Peyer's patch (tissue), 4 donors: ENCODE data around the gene PTPRK. TPM values are rescaled to one million over a fixed set of nuclear protein-coding genes. Genes with fewer than 3 reads are reported as not detected.

ENCODE experiments used
- DNase-seq, 3 donors: peaks; one replicate each; pipeline ENCODE4 v3.0.0-alpha.2; 2017 to 2019
- H3K27ac ChIP-seq, 4 donors: fragments of 200-600 bp; sonication (generic); one replicate each; pipeline ENCODE4 v1.5.1; 2016 to 2019
- H3K27me3 ChIP-seq, 2 donors: fragments of 200-600 bp; sonication (generic); one replicate each; pipeline ENCODE4 v1.5.1; 2019
- H3K36me3 ChIP-seq, 3 donors: fragments of 200-600 bp; sonication (generic); one replicate each; pipeline ENCODE4 v1.5.1; 2016 to 2019
- H3K4me1 ChIP-seq, 4 donors: fragments of 200-600 bp; sonication (generic); one replicate each; pipeline ENCODE4 v1.5.1; 2016 to 2019
- H3K4me3 ChIP-seq, 4 donors: fragments of 200-600 bp; sonication (generic); 1 replicate in 3 of 4; 2 replicates in 1 of 4; pipeline ENCODE4 v1.5.1; 2016 to 2019; ENCODE audit warnings: mild to moderate bottlenecking in 1 of 4
- H3K9me3 ChIP-seq, 4 donors: fragments of 200-600 bp; sonication (generic); one replicate each; pipeline ENCODE4 v1.5.1; 2016 to 2019; ENCODE audit warnings: mild to moderate bottlenecking in 1 of 4
- CTCF ChIP-seq, 6 experiments: fragments of 450-650 bp in 4 of 6; fragments of 200-600 bp in 2 of 6; sonication (generic) in 1 of 6; IDR thresholded peaks; one replicate each; pipeline ENCODE4 v1.5.1; 2017 to 2019; ENCODE audit warnings: antibody characterized with exemption in 6 of 6, mild to moderate bottlenecking in 3 of 6, moderate library complexity in 1 of 6
- POLR2A ChIP-seq, 2 donors: fragments of 450-650 bp; IDR thresholded peaks; one replicate each; pipeline ENCODE4 v1.5.1; 2017; ENCODE audit warnings: antibody characterized with exemption in 2 of 2, mild to moderate bottlenecking in 2 of 2, moderate library complexity in 2 of 2
- total RNA-seq, 4 donors: library from RNA; depleted of rRNA; stranded (reverse); fragments of >200 nt; gene quantifications; one replicate each; pipeline ENCODE4 v1.1.0, GENCODE V29; 2016

Gene PTPRK
- total RNA-seq, 4 donors from 2014 or later = 109 to 192 (median 153) TPM

GRCh38 chr6:128209771-128210170, 310.6 kb downstream of the PTPRK start:
- Histone ChIP-seq H3K27me3 (no peaks in the 10 kb centered on the region), H3K9me3 (no peaks in the 10 kb centered on the region), H3K4me3 (no peak overlapping the region), H3K27ac (no peak overlapping the region), H3K4me1 (no peaks in the 10 kb centered on the region), H3K36me3 (no peaks in the 10 kb centered on the region)
- TF ChIP-seq CTCF (IDR thresholded peaks at IDR 0.05) = no peak
- no peak for TF ChIP-seq POLR2A (IDR thresholded peaks at IDR 0.05)
- no peak for DNase-seq

- H3K36me3 ChIP-seq = no peaks in the 10 kb centered on the region
- no peaks in the 10 kb centered on the region for H3K27me3 ChIP-seq
- no peak overlapping the region for H3K27ac ChIP-seq
- TF ChIP-seq CTCF (IDR thresholded peaks at IDR 0.05) (no peak), POLR2A (IDR thresholded peaks at IDR 0.05) (no peak)
- H3K9me3 ChIP-seq = no peaks in the 10 kb centered on the region
- no peaks in the 10 kb centered on the region for H3K4me1 ChIP-seq
- no peak for DNase-seq
- no peak overlapping the region for H3K4me3 ChIP-seq
Measured at GRCh38 chr6:128208851-128209580, 311.4 kb downstream of the PTPRK start.

GRCh38 chr6:128208078-128208477, 312.3 kb downstream of the PTPRK start:
- no peaks in the 10 kb centered on the region for H3K4me1 ChIP-seq
- H3K4me3 ChIP-seq = no peak overlapping the region
- no peak for DNase-seq
- no peak overlapping the region for H3K27ac ChIP-seq
- TF ChIP-seq POLR2A (IDR thresholded peaks at IDR 0.05) = no peak
- no peak for TF ChIP-seq CTCF (IDR thresholded peaks at IDR 0.05)
- no peaks in the 10 kb centered on the region for H3K9me3 ChIP-seq
- no peaks in the 10 kb centered on the region for H3K36me3 ChIP-seq
- H3K27me3 ChIP-seq = no peaks in the 10 kb centered on the region

- no peaks in the 10 kb centered on the region for H3K9me3 ChIP-seq
- no peak for DNase-seq
- no peaks in the 10 kb centered on the region for H3K27me3 ChIP-seq
- no peak overlapping the region for H3K27ac ChIP-seq
- no peaks in the 10 kb centered on the region for H3K4me1 ChIP-seq
- no peak overlapping the region for H3K4me3 ChIP-seq
- TF ChIP-seq POLR2A (IDR thresholded peaks at IDR 0.05) (no peak), CTCF (IDR thresholded peaks at IDR 0.05) (no peak)
- H3K36me3 ChIP-seq = no peaks in the 10 kb centered on the region
Measured at GRCh38 chr6:128206610-128207426, 313.6 kb downstream of the PTPRK start.

- no peak overlapping the region for H3K27ac ChIP-seq
- no peaks in the 10 kb centered on the region for H3K36me3 ChIP-seq
- no peaks in the 10 kb centered on the region for H3K4me1 ChIP-seq
- TF ChIP-seq CTCF (IDR thresholded peaks at IDR 0.05) (no peak), POLR2A (IDR thresholded peaks at IDR 0.05) (no peak)
- no peak for DNase-seq
- no peaks in the 10 kb centered on the region for H3K27me3 ChIP-seq
- no peaks in the 10 kb centered on the region for H3K9me3 ChIP-seq
- no peak overlapping the region for H3K4me3 ChIP-seq
Measured at GRCh38 chr6:128204616-128205015, 315.8 kb downstream of the PTPRK start.
